Suprapubic skin (tissue), 4 donors: ENCODE data around the gene TENT4B.

ENCODE experiments used
- CTCF ChIP-seq, 2 donors: fragments of 200-600 bp in 1 of 2; fragments of 450-650 bp in 1 of 2; sonication (generic) in 1 of 2; IDR thresholded peaks; one replicate each; pipeline ENCODE4 v1.5.1; 2016 to 2019; ENCODE audit warnings: antibody characterized with exemption in 2 of 2, mild to moderate bottlenecking in 1 of 2, moderate library complexity in 1 of 2
- EP300 ChIP-seq: sonication (generic); formaldehyde crosslinking; IDR thresholded peaks from one replicate; pipeline ENCODE4 v1.6.1; 2017; ENCODE audit warnings: antibody characterized with exemption
- POLR2A ChIP-seq, 2 donors: fragments of 450-650 bp; IDR thresholded peaks; one replicate each; pipeline ENCODE4 v1.6.1; 2017; ENCODE audit warnings: antibody characterized with exemption in 2 of 2, mild to moderate bottlenecking in 2 of 2, moderate library complexity in 2 of 2
- POLR2AphosphoS5 ChIP-seq, 3 donors: sonication (generic); formaldehyde crosslinking; IDR thresholded peaks; one replicate each; pipeline ENCODE4 v1.6.1; 2017; ENCODE audit warnings: antibody characterized with exemption in 3 of 3

- TF ChIP-seq CTCF (IDR thresholded peaks at IDR 0.05) (no peak), POLR2A (IDR thresholded peaks at IDR 0.05) (no peak), POLR2AphosphoS5 (IDR thresholded peaks at IDR 0.05) (no peak), EP300 (no peak)
These were observed 117.5 kb downstream of the TENT4B start for GRCh38 chr16:50270510-50271147.
